Gastrocnemius medialis (tissue), 4 donors: ENCODE data around the gene CXCR5. TPM values are rescaled to one million over a fixed set of nuclear protein-coding genes. Genes with fewer than 3 reads are reported as not detected.
"Not testable (repeated sequence)": the region's sequence is repeated elsewhere in the genome, so short reads cannot be mapped to it uniquely, and the experiment has no call there.

Experiments
- ATAC-seq, 2 donors: fragments of 150-250 bp; one replicate each; pipeline ENCODE4 v1.9.1; 2016
- DNase-seq, 2 donors: peaks; one replicate each; pipeline ENCODE4 v3.0.0-alpha.2; 2019
- H3K27ac ChIP-seq, 4 donors: fragments of 200-600 bp; sonication (generic); 1 replicate in 1 of 4; 2 replicates in 3 of 4; pipeline ENCODE4 v1.5.1; 2016 to 2018; ENCODE audit warnings: mild to moderate bottlenecking in 2 of 4, moderate library complexity in 1 of 4
- H3K27me3 ChIP-seq, 3 donors: fragments of 200-600 bp; sonication (generic) in 2 of 3; 1 replicate in 1 of 3; 2 replicates in 2 of 3; pipeline versions ENCODE4 v1.5.1 to v1.6.0; 2016 to 2019; ENCODE audit warnings: mild to moderate bottlenecking in 1 of 3, moderate library complexity in 1 of 3
- H3K36me3 ChIP-seq, 2 donors: fragments of 200-600 bp; sonication (generic) in 1 of 2; one replicate each; pipeline ENCODE4 v1.5.1; 2017 to 2018
- H3K4me1 ChIP-seq, 2 donors: fragments of 200-600 bp; sonication (generic) in 1 of 2; one replicate each; pipeline ENCODE4 v1.5.1; 2016 to 2017; ENCODE audit warnings: mild to moderate bottlenecking in 2 of 2
- H3K4me3 ChIP-seq, 4 donors: fragments of 200-600 bp; sonication (generic) in 3 of 4; 1 replicate in 1 of 4; 2 replicates in 3 of 4; pipeline ENCODE4 v1.5.1; 2016 to 2019; ENCODE audit warnings: mild to moderate bottlenecking in 2 of 4
- H3K9me3 ChIP-seq, 3 donors: fragments of 200-600 bp; sonication (generic) in 2 of 3; 1 replicate in 1 of 3; 2 replicates in 2 of 3; pipeline ENCODE4 v1.5.1; 2016 to 2019
- CTCF ChIP-seq, 5 experiments: fragments of 450-650 bp in 3 of 5; fragments of 200-600 bp in 2 of 5; sonication (generic) in 2 of 5; IDR thresholded peaks in 4 of 5; conservative IDR thresholded peaks in 1 of 5; 1 replicate in 4 of 5; 2 replicates in 1 of 5; pipeline ENCODE4 v1.5.1; 2016 to 2019; ENCODE audit warnings: antibody characterized with exemption in 5 of 5, mild to moderate bottlenecking in 3 of 5, moderate library complexity in 3 of 5
- POLR2A ChIP-seq, 2 donors: fragments of 450-650 bp; IDR thresholded peaks; one replicate each; pipeline ENCODE4 v1.6.1; 2017; ENCODE audit warnings: antibody characterized with exemption in 2 of 2, mild to moderate bottlenecking in 2 of 2, moderate library complexity in 2 of 2
- in situ Hi-C, 4 donors: fragments of 200-750 bp; cut with MboI; loops; one replicate each; pipeline versions ENCODE4 v1.15.0 to v1.8.0; 2017; ENCODE audit warnings: low sequenced_read_pairs in 4 of 4
- intact Hi-C: fragments of 100-400 bp; cut with DNase I; formaldehyde crosslinking; loops from one replicate; pipeline ENCODE4 v1.15.1; 2023; ENCODE audit warnings: low total_unique reads
- total RNA-seq, 4 donors: library from RNA; depleted of rRNA; stranded (reverse); fragments of >200 nt; gene quantifications; one replicate each; pipeline versions ENCODE4 v1.1.0 to v1.2.3, GENCODE V29; 2016

CXCR5 gene
- total RNA-seq, 4 donors from 2014 or later: not detected

GRCh38 chr11:118841469-118842242 lies 42.0 kb upstream of the CXCR5 start:
- no peaks in the 10 kb centered on the region for H3K27me3 ChIP-seq
- no peak overlapping the region for H3K27ac ChIP-seq
- ATAC-seq (no peak), DNase-seq (no peak)
- peaks cover 0 to 10% of the 10 kb centered on the region in 2 donors for H3K4me1 ChIP-seq
- H3K9me3 ChIP-seq: no peaks in the 10 kb centered on the region
- intact Hi-C loops (no loop called here), in situ Hi-C loops (no loop called here)
- no peaks in the 10 kb centered on the region for H3K36me3 ChIP-seq
- H3K4me3 ChIP-seq: no peak overlapping the region
- no peak for TF ChIP-seq POLR2A (IDR thresholded peaks at IDR 0.05)
- no peak for TF ChIP-seq CTCF (IDR thresholded peaks at IDR 0.05 in 4 of 5, conservative IDR thresholded peaks at IDR 0.05 in 1 of 5)

GRCh38 chr11:118842369-118842768 lies 41.3 kb upstream of the CXCR5 start:
- TF ChIP-seq POLR2A (IDR thresholded peaks at IDR 0.05): no peak
- TF ChIP-seq CTCF (IDR thresholded peaks at IDR 0.05 in 4 of 5, conservative IDR thresholded peaks at IDR 0.05 in 1 of 5): no peak
- peaks cover 0 to 10% of the 10 kb centered on the region in 2 donors for H3K4me1 ChIP-seq
- H3K36me3 ChIP-seq: no peaks in the 10 kb centered on the region
- intact Hi-C loops: no loop called here
- no peaks in the 10 kb centered on the region for H3K9me3 ChIP-seq
- peak; percentile 62 to 63 for ATAC-seq
- peak in 1 of 2 donors; percentile 15 for DNase-seq
- H3K4me3 ChIP-seq: no peak overlapping the region
- no peaks in the 10 kb centered on the region for H3K27me3 ChIP-seq
- in situ Hi-C loops: no loop called here
- no peak overlapping the region for H3K27ac ChIP-seq

GRCh38 chr11:118842843-118843242 lies 40.8 kb upstream of the CXCR5 start:
- H3K4me3 ChIP-seq, H3K36me3 ChIP-seq, H3K27ac ChIP-seq, H3K27me3 ChIP-seq, intact Hi-C loops, ATAC-seq, DNase-seq, H3K9me3 ChIP-seq, in situ Hi-C loops: not testable (repeated sequence)
- H3K4me1 ChIP-seq: peaks cover 0 to 10% of the 10 kb centered on the region in 2 donors

- Histone ChIP-seq H3K27me3 (no peaks in the 10 kb centered on the region), H3K9me3 (no peaks in the 10 kb centered on the region), H3K4me1 (peaks cover 4 to 10% of the 10 kb centered on the region in 2 donors), H3K27ac (no peak overlapping the region), H3K4me3 (no peak overlapping the region), H3K36me3 (no peaks in the 10 kb centered on the region)
- intact Hi-C loops (no loop called here), in situ Hi-C loops (no loop called here)
- ATAC-seq: no peak
- no peak for TF ChIP-seq POLR2A (IDR thresholded peaks at IDR 0.05)
- DNase-seq: no peak
These were observed 40.1 kb upstream of the CXCR5 start for GRCh38 chr11:118843565-118843964.

GRCh38 chr11:118845369-118845768 lies 38.3 kb upstream of the CXCR5 start:
- intact Hi-C loops: no loop called here
- in situ Hi-C loops: no loop called here
- H3K27me3 ChIP-seq: no peaks in the 10 kb centered on the region
- ATAC-seq (no peak), DNase-seq (no peak)
- H3K36me3 ChIP-seq: no peaks in the 10 kb centered on the region
- no peak overlapping the region for H3K4me3 ChIP-seq
- H3K4me1 ChIP-seq: peaks cover 4 to 10% of the 10 kb centered on the region in 2 donors
- TF ChIP-seq CTCF (IDR thresholded peaks at IDR 0.05 in 4 of 5, conservative IDR thresholded peaks at IDR 0.05 in 1 of 5) (no peak), POLR2A (IDR thresholded peaks at IDR 0.05) (no peak)
- H3K9me3 ChIP-seq: no peaks in the 10 kb centered on the region
- H3K27ac ChIP-seq: no peak overlapping the region
